IMR-90 (cell line): ENCODE measurements around the gene TNS3. TPM values are rescaled to one million over a fixed set of nuclear protein-coding genes. Genes with fewer than 3 reads are reported as not detected.
A peak's percentile ranks its signal among the peaks of the same experiment; 100 is the strongest.

ENCODE experiments used
- ATAC-seq: fragments of 200-7000 bp; cut with Tn5 transposase; 2 replicates; pipeline ENCODE4 v1.9.1; 2020; ENCODE audit warnings: low read depth, mild to moderate bottlenecking, moderate library complexity
- BruUV-seq: library from RNA; stranded (reverse); fragments of 400-500 nt; replicated peaks from 2 replicates; lab custom pipeline; 2021; lab: Mats Ljungman, UMichigan
- CTCF ChIA-PET: fragments of 300-600 bp; formaldehyde crosslinking; extraction: SDS; loops from one replicate; lab custom pipeline; 2021; ENCODE audit warnings: antibody characterized with exemption; lab: Yijun Ruan, JAX
- POLR2A ChIA-PET: fragments of 300-600 bp; sonication (Branson Sonifier 250); formaldehyde crosslinking; loops from one replicate; lab custom pipeline; 2022; ENCODE audit warnings: antibody characterized with exemption; ENCODE audit not compliant: unreplicated experiment; lab: Charles Lee
- DNase-seq: peaks from one replicate; pipeline ENCODE4 v3.0.0; 2013
- H2AFZ ChIP-seq: replicated peaks from 2 replicates; pipeline ENCODE3; 2013; ENCODE audit warnings: low read length, mild to moderate bottlenecking; ENCODE audit not compliant: poor library complexity
- H2AK5ac ChIP-seq: 2 replicates; pipeline ENCODE4 v1.6.1; 2013; ENCODE audit warnings: low read depth, low read length, inconsistent platforms
- H2AK9ac ChIP-seq: replicated peaks from 2 replicates; pipeline ENCODE3; 2013; ENCODE audit warnings: mild to moderate bottlenecking, low read depth, low read length, moderate library complexity; ENCODE audit not compliant: poor library complexity
- H2BK120ac ChIP-seq: 2 replicates; pipeline ENCODE4 v1.6.1; 2013; ENCODE audit warnings: low read depth, low read length, inconsistent platforms
- H2BK15ac ChIP-seq: 3 replicates; pipeline ENCODE4 v1.6.1; 2013; ENCODE audit warnings: low read depth, low read length, inconsistent platforms
- H2BK20ac ChIP-seq: 2 replicates; pipeline ENCODE4 v1.6.1; 2013; ENCODE audit warnings: low read depth, mild to moderate bottlenecking, inconsistent platforms, low read length, moderate library complexity
- H2BK5ac ChIP-seq: 2 replicates; pipeline ENCODE4 v1.6.1; 2013; ENCODE audit warnings: mild to moderate bottlenecking, low read depth, low read length, inconsistent platforms; ENCODE audit not compliant: poor library complexity, severe bottlenecking
- H3K14ac ChIP-seq: replicated peaks from 2 replicates; pipeline ENCODE4 v1.6.1; 2013; ENCODE audit warnings: low read depth, low read length, inconsistent platforms
- H3K18ac ChIP-seq: 2 replicates; pipeline ENCODE4 v1.6.1; 2013; ENCODE audit warnings: low read depth, low read length, control low read depth
- H3K23ac ChIP-seq: 2 replicates; pipeline ENCODE4 v1.6.1; 2013; ENCODE audit warnings: low read depth, low read length, inconsistent platforms
- H3K27ac ChIP-seq: 2 replicates; pipeline ENCODE4 v1.5.1; 2013; ENCODE audit warnings: mild to moderate bottlenecking, control low read depth, low read length; ENCODE audit not compliant: insufficient read depth
- H3K27me3 ChIP-seq: 2 replicates; pipeline ENCODE4 v1.6.1; 2013; ENCODE audit warnings: low read length; ENCODE audit not compliant: control insufficient read depth, insufficient read depth
- H3K36me3 ChIP-seq: 2 replicates; pipeline ENCODE4 v1.6.1; 2013; ENCODE audit warnings: low read length, mixed read lengths; ENCODE audit not compliant: control insufficient read depth, insufficient read depth
- H3K4ac ChIP-seq: 2 replicates; pipeline ENCODE4 v1.6.1; 2013; ENCODE audit warnings: low read depth, low read length, inconsistent platforms
- H3K4me1 ChIP-seq: 2 replicates; pipeline ENCODE4 v1.6.1; 2013; ENCODE audit warnings: low read length, mixed read lengths; ENCODE audit not compliant: control insufficient read depth, insufficient read depth
- H3K4me2 ChIP-seq: 2 replicates; pipeline ENCODE4 v1.6.1; 2013; ENCODE audit warnings: low read depth, mild to moderate bottlenecking, control low read depth, low read length, moderate library complexity
- H3K4me3 ChIP-seq: 2 replicates; pipeline ENCODE4 v1.5.1; 2013; ENCODE audit warnings: low read depth, mild to moderate bottlenecking, control low read depth, low read length, moderate library complexity; ENCODE audit not compliant: insufficient read depth
- H3K56ac ChIP-seq: 2 replicates; pipeline ENCODE4 v1.6.1; 2013; ENCODE audit warnings: low read length, inconsistent platforms; ENCODE audit not compliant: insufficient read depth; ENCODE audit errors: extremely low read depth
- H3K79me1 ChIP-seq, 2 experiments: 2 replicates each; pipeline ENCODE4 v1.6.1; 2013; ENCODE audit warnings: low read length in 2 of 2, inconsistent platforms in 1 of 2, low read depth in 1 of 2
- H3K9ac ChIP-seq: 2 replicates; pipeline ENCODE4 v1.6.1; 2013; ENCODE audit warnings: low read depth, low read length, control low read depth
- H3K9me1 ChIP-seq: 2 replicates; pipeline ENCODE4 v1.6.1; 2013; ENCODE audit warnings: low read length, inconsistent platforms; ENCODE audit not compliant: insufficient read depth
- H3K9me3 ChIP-seq: 2 replicates; pipeline ENCODE4 v1.6.1; 2013; ENCODE audit warnings: low read length; ENCODE audit not compliant: control insufficient read depth, insufficient read depth
- H4K20me1 ChIP-seq: 2 replicates; pipeline ENCODE4 v1.6.1; 2013; ENCODE audit warnings: low read length, inconsistent platforms; ENCODE audit not compliant: insufficient read depth
- H4K5ac ChIP-seq: 2 replicates; pipeline ENCODE4 v1.6.1; 2013; ENCODE audit warnings: mild to moderate bottlenecking, low read depth, low read length, control low read depth
- H4K8ac ChIP-seq, 2 experiments: 2 replicates each; pipeline ENCODE4 v1.6.1; 2013; ENCODE audit warnings: low read depth in 2 of 2, low read length in 2 of 2, control low read depth in 1 of 2, inconsistent platforms in 1 of 2
- H4K91ac ChIP-seq: 2 replicates; pipeline ENCODE4 v1.6.1; 2013; ENCODE audit warnings: low read depth, low read length, inconsistent platforms; ENCODE audit not compliant: insufficient read depth
- RAD21 ChIP-seq: IDR thresholded peaks from 2 replicates; pipeline ENCODE4 v1.6.1; 2012; ENCODE audit warnings: low read length, improper control_type of control experiment
- WGBS, 2 experiments: methylation state at CpG; one replicate each; pipeline versions ENCODE4 v1.1.5 to v1.1.7; 2013; ENCODE audit warnings: missing lambda C conversion rate in 2 of 2; ENCODE audit not compliant: insufficient read length in 1 of 2; ENCODE audit errors: extremely low coverage in 2 of 2; 5-methylcytosine and 5-hydroxymethylcytosine counted together
- dilution Hi-C: fragments of 300-500 bp; cut with HindIII; formaldehyde crosslinking; loops from one replicate; pipeline ENCODE4 v1.14.3; 2018; ENCODE audit warnings: low sequenced_read_pairs; ENCODE audit not compliant: unreplicated experiment
- in situ Hi-C: fragments of 300-500 bp; cut with MboI; formaldehyde crosslinking; loops from 3 replicates; pipeline ENCODE4 v1.14.3; 2019; ENCODE audit warnings: low sequenced_read_pairs, inconsistent platforms, mixed read lengths
- intact Hi-C: fragments of 100-400 bp; cut with micrococcal nuclease; formaldehyde crosslinking; loops from 2 replicates; pipeline ENCODE4 v1.10.0; 2022
- polyA plus RNA-seq, 3 experiments: library from polyadenylated mRNA; depleted of rRNA; stranded (reverse); fragments of >200 nt; gene quantifications; 2 replicates each; pipeline ENCODE4 v1.2.3, GENCODE V29; 2012; ENCODE audit warnings: low replicate concordance in 1 of 3
- total RNA-seq: library from RNA; depleted of rRNA; stranded (reverse); fragments of >200 nt; gene quantifications from 2 replicates; pipeline ENCODE4 v1.2.3, GENCODE V29; 2012

The TNS3 gene
- total and polyA plus RNA-seq, 2 of the 4 experiments (the other 2 are of a cell fraction), result 64.3 to 79.2 TPM

DNA sequence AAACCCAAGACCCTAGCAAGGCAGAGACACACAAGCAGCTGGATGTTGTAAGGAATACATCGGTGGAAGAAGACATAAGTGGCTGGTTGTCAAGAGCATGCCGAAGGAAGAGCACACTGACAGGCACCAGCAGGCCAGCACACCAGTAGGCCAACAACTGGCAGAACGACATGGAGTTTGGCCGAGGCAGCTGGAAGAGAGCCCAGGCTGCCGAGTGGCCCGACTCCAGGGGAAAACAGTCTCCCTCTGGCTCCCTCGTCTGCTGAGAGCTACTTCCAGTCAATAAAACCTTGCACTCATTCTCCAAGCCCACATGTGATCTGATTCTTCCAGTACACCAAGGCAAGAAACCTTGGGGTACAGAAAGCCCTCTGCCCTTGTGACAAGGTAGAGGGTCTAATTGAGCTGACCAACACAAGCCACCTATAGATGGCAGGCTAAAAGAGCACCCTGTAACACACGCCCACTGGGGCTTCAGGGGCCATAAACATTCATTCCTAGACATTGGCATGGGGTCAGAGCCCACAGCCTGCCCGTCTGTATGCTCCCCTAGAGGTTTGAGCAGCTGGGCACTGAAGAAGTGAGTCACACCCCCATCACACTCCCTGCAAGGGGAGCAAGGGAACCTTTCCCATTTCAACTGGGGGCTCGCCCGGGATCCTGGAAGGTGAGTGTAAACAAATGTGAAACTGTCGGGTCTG, 14.7 kb upstream of the TNS3 start:
- Histone ChIP-seq H2AFZ (no peak overlapping the region), H3K27ac (no peak overlapping the region), H4K91ac (no peak overlapping the region), H3K27me3 (no peaks in the 10 kb centered on the region), H3K4me1 (peaks cover 19% of the 10 kb centered on the region), H3K9me3 (peaks cover 17% of the 10 kb centered on the region), H2BK5ac (no peak overlapping the region), H3K23ac (no peak overlapping the region), H3K4me2 (no peak overlapping the region), H3K56ac (no peak overlapping the region), H4K5ac (no peak overlapping the region), H3K14ac (no peak overlapping the region), H3K36me3 (no peaks in the 10 kb centered on the region), H3K9ac (no peak overlapping the region), H4K8ac (no peak overlapping the region), H2BK15ac (no peak overlapping the region), H3K79me1 (peaks cover 0 to 10% of the 10 kb centered on the region in 2 experiments; a peak in 1 of 4 replicates), H4K20me1 (no peaks in the 10 kb centered on the region), H2BK20ac (0 out of 2 replicates have a peak overlapping the region, but pooled peaks have one; percentile 8), H3K18ac (no peak overlapping the region), H3K4ac (no peak overlapping the region), H2AK9ac (no peak overlapping the region), H2BK120ac (no peak overlapping the region), H3K4me3 (no peak overlapping the region), H2AK5ac (no peak overlapping the region), H3K9me1 (peaks cover 10% of the 10 kb centered on the region)
- intact Hi-C loops, result no loop called here
- in situ Hi-C loops, result no loop called here
- BruUV-seq, result no TSS peak
- DNase-seq (no peak), ATAC-seq (no peak)
- TF ChIP-seq RAD21, result no peak
- dilution Hi-C loops, result no loop called here
- CTCF ChIA-PET, result interaction anchor here (1.1 kb wide), 1 partner anchor 14 kb away, joined by 3 read pairs; no protein-coding TSS in a partner anchor
- WGBS, 2 experiments, result 75% methylated on average over 3 of the region's 12 CpGs; no CpG with 5 or more reads in 1 of the 2 experiments
- POLR2A ChIA-PET, result no interaction called here
